Measurements from ENCODE around the gene SLF1.
"Not testable (repeated sequence)": the region's sequence is repeated elsewhere in the genome, so short reads cannot be mapped to it uniquely, and the experiment has no call there.

SLF1 gene

GRCh38 chr5:94618493-94619328 is at the start of gene SLF1, which contains the start of gene KIAA0825:
TSS of gene SLF1 (plus strand) at chr5:94618669. CDS start at chr5:94628811, 10,142 bp downstream.
TSS of gene KIAA0825 (minus strand) at chr5:94618604. CDS start at chr5:94537126, 81,478 bp downstream.
- Histone ChIP-seq H3K27me3 (no peaks in the 10 kb centered on the region), H3K36me3 (no peaks in the 10 kb centered on the region), H3K4me3 (ENCODE audit: low read depth in 1 of 2, low read length in 1 of 2) (peak within 1 kb of the TSS; percentile 91 to 95), H3K27ac (peak within 1 kb of the TSS; percentile 87), H3K9me3 (no peaks in the 10 kb centered on the region), H3K4me1 (ENCODE audit: control insufficient read depth in 1 of 2, insufficient read depth in 1 of 2, low read depth in 1 of 2, low read length in 1 of 2) (peaks cover 31% of the 10 kb centered on the region in 2 experiments)
- no peak for TF ChIP-seq CTCF (IDR thresholded peaks at IDR 0.05)

- Histone ChIP-seq H3K27me3 (no peaks in the 10 kb centered on the region), H3K9me3 (no peaks in the 10 kb centered on the region), H3K36me3 (no peaks in the 10 kb centered on the region), H3K4me1 (ENCODE audit: control insufficient read depth in 1 of 2, insufficient read depth in 1 of 2, low read depth in 1 of 2, low read length in 1 of 2) (no peaks in the 10 kb centered on the region), H3K27ac (no peak overlapping the region), H3K4me3 (ENCODE audit: low read depth in 1 of 2, low read length in 1 of 2) (no peak overlapping the region)
- TF ChIP-seq CTCF (IDR thresholded peaks at IDR 0.05): no peak
These were observed 47.1 kb upstream of the SLF1 start for GRCh38 chr5:94571415-94571814.

GRCh38 chr5:94573349-94573748 is 45.1 kb upstream of the SLF1 start:
- not testable (repeated sequence) for H3K4me3 ChIP-seq (ENCODE audit: low read depth in 1 of 2, low read length in 1 of 2); H3K4me1 ChIP-seq (ENCODE audit: control insufficient read depth in 1 of 2, insufficient read depth in 1 of 2, low read depth in 1 of 2, low read length in 1 of 2); H3K27me3 ChIP-seq; H3K27ac ChIP-seq; H3K36me3 ChIP-seq; H3K9me3 ChIP-seq

- H3K9me3 ChIP-seq: no peaks in the 10 kb centered on the region
- TF ChIP-seq CTCF (IDR thresholded peaks at IDR 0.05): no peak
- no peak overlapping the region for H3K4me3 ChIP-seq (ENCODE audit: low read depth in 1 of 2, low read length in 1 of 2)
- H3K4me1 ChIP-seq (ENCODE audit: control insufficient read depth in 1 of 2, insufficient read depth in 1 of 2, low read depth in 1 of 2, low read length in 1 of 2): no peaks in the 10 kb centered on the region
- no peak overlapping the region for H3K27ac ChIP-seq
- no peaks in the 10 kb centered on the region for H3K36me3 ChIP-seq
- no peaks in the 10 kb centered on the region for H3K27me3 ChIP-seq
These were observed 43.3 kb upstream of the SLF1 start for GRCh38 chr5:94575196-94575595.

GRCh38 chr5:94577466-94578245 is 40.8 kb upstream of the SLF1 start:
- Histone ChIP-seq H3K9me3 (no peaks in the 10 kb centered on the region), H3K4me3 (ENCODE audit: low read depth in 1 of 2, low read length in 1 of 2) (no peak overlapping the region), H3K4me1 (ENCODE audit: control insufficient read depth in 1 of 2, insufficient read depth in 1 of 2, low read depth in 1 of 2, low read length in 1 of 2) (no peaks in the 10 kb centered on the region), H3K27ac (no peak overlapping the region), H3K36me3 (no peaks in the 10 kb centered on the region), H3K27me3 (no peaks in the 10 kb centered on the region)
- TF ChIP-seq CTCF (IDR thresholded peaks at IDR 0.05): no peak
